ENCODE results near the gene ARGLU1.

ARGLU1 gene

DNA sequence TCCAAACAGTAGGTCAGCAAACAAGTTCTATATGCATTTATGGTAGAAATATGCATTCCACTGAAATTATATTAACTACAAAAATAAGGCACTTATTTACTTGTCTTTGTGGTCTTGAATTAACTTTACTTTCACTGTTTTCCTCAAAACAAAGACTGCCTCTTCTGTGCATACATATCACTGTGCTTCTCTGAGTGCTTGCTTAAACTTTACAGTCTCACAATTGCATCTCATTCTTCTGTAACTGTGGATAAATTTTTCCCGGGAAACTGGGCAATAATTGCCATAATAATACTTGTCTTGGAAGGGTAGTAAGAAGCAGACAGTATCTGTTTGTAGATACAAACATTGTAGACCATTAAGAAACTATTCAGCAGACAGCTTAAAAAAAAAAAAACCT, 70.9 kb downstream of the ARGLU1 start:
- H3K27me3 ChIP-seq (ENCODE audit: insufficient read depth, low read length): no peaks in the 10 kb centered on the region
- H3K4me1 ChIP-seq (ENCODE audit: control insufficient read depth, insufficient read depth, low read length, unreplicated experiment): no peaks in the 10 kb centered on the region
- H3K36me3 ChIP-seq (ENCODE audit: insufficient read depth, low read length): no peaks in the 10 kb centered on the region
- H3K4me3 ChIP-seq (ENCODE audit: low read depth, low read length): no peak overlapping the region
- no peaks in the 10 kb centered on the region for H3K79me2 ChIP-seq (ENCODE audit: control insufficient read depth, insufficient read depth, low read length, unreplicated experiment)
- no peak overlapping the region for H2AFZ ChIP-seq (ENCODE audit: low read length, unreplicated experiment)
- no peak overlapping the region for H3K27ac ChIP-seq (ENCODE audit: low read depth, low read length)

DNA sequence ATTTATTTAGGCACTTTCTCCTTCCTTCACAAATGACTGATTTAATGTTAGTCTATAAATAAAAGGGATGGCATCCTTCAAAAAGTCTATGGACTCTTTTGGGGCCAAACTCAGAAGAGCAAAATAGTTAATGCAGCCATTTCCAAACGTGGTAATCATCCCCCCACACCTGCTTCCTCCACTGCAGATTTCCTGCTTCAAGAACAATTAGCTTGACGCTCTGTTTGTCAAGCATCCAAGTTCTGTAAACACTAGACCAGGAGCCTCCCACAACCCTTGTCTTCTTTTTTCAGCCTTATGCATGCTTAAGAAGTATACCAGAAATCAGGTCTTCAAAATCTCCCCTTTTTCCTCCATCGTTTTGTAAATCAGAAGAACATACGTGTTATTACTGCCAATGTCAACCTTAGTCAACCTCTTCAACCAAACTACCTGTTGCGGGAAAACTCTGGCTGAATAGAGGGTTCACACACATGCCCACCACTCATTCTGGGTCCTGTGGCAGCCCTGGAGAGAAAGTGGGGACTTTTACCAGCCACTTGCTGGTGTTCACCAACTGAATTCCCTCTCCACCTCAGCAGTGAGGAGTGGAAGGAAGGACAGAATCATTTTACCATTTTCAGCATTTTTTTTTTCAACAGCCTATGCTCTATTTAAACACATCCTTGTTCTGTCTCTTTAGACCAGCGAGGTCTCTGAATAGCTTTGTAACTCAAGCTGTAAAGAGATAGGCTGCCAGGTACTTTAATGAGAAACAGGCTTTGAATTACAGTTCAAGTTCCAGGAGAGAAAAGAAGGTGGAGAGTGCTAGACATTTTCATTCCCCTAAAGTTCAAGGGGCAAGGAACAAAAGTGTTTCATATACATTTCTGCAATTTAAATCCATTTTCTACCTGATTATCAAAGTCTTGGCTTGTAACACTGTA, 71.6 kb downstream of the ARGLU1 start:
- Histone ChIP-seq H3K36me3 (ENCODE audit: insufficient read depth, low read length) (no peaks in the 10 kb centered on the region), H3K4me3 (ENCODE audit: low read depth, low read length) (no peak overlapping the region), H2AFZ (ENCODE audit: low read length, unreplicated experiment) (no peak overlapping the region), H3K79me2 (ENCODE audit: control insufficient read depth, insufficient read depth, low read length, unreplicated experiment) (no peaks in the 10 kb centered on the region), H3K27ac (ENCODE audit: low read depth, low read length) (no peak overlapping the region), H3K27me3 (ENCODE audit: insufficient read depth, low read length) (no peaks in the 10 kb centered on the region), H3K4me1 (ENCODE audit: control insufficient read depth, insufficient read depth, low read length, unreplicated experiment) (no peaks in the 10 kb centered on the region)

DNA sequence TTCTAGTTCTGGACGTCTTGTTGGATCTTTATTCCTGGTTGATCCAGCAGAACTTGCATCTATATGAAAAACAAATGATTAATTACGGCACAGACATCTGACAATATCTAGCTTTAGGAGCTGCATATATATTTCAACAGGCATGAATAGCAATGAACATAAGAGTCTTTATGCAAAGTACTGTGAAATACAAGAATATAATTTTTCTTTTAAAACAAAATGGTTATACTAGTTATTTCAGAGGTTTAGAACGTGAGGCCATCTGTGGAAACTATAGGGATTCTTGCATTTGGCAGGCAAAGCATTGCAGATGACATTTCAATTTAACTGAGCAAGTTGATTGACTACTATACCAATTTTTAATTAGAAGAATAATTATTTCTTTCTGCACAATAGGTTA, 73.0 kb downstream of the ARGLU1 start:
- H3K36me3 ChIP-seq (ENCODE audit: insufficient read depth, low read length): no peaks in the 10 kb centered on the region
- no peaks in the 10 kb centered on the region for H3K4me1 ChIP-seq (ENCODE audit: control insufficient read depth, insufficient read depth, low read length, unreplicated experiment)
- H3K4me3 ChIP-seq (ENCODE audit: low read depth, low read length): no peak overlapping the region
- no peak overlapping the region for H3K27ac ChIP-seq (ENCODE audit: low read depth, low read length)
- no peaks in the 10 kb centered on the region for H3K27me3 ChIP-seq (ENCODE audit: insufficient read depth, low read length)
- no peak overlapping the region for H2AFZ ChIP-seq (ENCODE audit: low read length, unreplicated experiment)
- H3K79me2 ChIP-seq (ENCODE audit: control insufficient read depth, insufficient read depth, low read length, unreplicated experiment): no peaks in the 10 kb centered on the region

DNA sequence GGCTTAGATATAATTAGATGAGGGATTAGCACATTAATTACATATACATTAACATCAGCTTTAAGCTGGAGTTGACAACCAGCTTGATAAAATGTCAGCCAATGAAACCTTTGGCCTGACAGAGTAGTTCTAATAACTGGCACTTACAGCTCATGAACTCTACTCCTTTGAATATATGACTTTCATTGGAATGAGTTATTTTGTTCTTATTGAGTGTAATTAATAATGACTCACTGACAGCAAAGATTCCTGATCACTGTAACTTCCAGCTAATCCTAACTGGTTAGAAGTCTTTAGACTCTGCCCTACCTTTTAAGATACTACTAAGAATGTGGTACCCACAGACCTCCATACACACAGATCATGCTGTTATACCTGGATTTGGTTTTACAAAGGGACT, 73.4 kb downstream of the ARGLU1 start:
- no peak overlapping the region for H2AFZ ChIP-seq (ENCODE audit: low read length, unreplicated experiment)
- no peaks in the 10 kb centered on the region for H3K4me1 ChIP-seq (ENCODE audit: control insufficient read depth, insufficient read depth, low read length, unreplicated experiment)
- no peaks in the 10 kb centered on the region for H3K27me3 ChIP-seq (ENCODE audit: insufficient read depth, low read length)
- H3K27ac ChIP-seq (ENCODE audit: low read depth, low read length): no peak overlapping the region
- H3K79me2 ChIP-seq (ENCODE audit: control insufficient read depth, insufficient read depth, low read length, unreplicated experiment): no peaks in the 10 kb centered on the region
- no peak overlapping the region for H3K4me3 ChIP-seq (ENCODE audit: low read depth, low read length)
- no peaks in the 10 kb centered on the region for H3K36me3 ChIP-seq (ENCODE audit: insufficient read depth, low read length)

DNA sequence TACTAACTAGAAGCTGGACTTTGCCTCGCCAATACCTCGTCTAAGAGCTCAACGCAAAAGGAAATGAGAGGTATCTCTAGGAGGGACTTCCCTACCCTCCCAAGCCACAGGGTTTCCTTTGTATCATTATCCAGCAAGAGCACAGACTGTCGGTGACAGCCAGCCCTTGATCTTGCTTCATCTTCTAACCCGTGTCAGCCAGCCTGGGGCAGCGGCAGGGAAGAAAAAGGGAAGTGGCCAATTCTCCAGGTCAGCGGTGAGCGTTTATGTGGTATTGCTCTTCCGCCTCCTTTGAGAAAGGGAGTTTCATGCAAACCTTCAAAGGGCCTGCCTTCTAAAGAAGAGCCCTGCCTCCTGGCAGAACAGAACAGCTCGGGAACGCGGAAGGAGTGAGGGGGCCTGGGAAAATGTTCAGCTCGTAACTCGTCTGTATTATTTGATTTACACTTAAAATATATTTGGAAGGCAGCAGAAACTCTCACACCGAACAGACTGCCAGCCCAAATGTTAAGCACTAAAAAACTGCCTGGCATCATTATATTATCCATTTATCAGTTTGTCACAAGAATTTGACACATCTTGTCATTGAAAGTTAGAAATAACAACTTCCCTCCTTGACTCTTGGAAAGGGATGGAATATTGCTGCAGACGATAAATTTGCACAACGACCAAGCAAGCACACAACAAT, 74.3 kb downstream of the ARGLU1 start:
- Histone ChIP-seq H3K79me2 (ENCODE audit: control insufficient read depth, insufficient read depth, low read length, unreplicated experiment) (no peaks in the 10 kb centered on the region), H2AFZ (ENCODE audit: low read length, unreplicated experiment) (no peak overlapping the region), H3K27ac (ENCODE audit: low read depth, low read length) (no peak overlapping the region), H3K27me3 (ENCODE audit: insufficient read depth, low read length) (no peaks in the 10 kb centered on the region), H3K4me1 (ENCODE audit: control insufficient read depth, insufficient read depth, low read length, unreplicated experiment) (no peaks in the 10 kb centered on the region), H3K4me3 (ENCODE audit: low read depth, low read length) (no peak overlapping the region), H3K36me3 (ENCODE audit: insufficient read depth, low read length) (no peaks in the 10 kb centered on the region)

DNA sequence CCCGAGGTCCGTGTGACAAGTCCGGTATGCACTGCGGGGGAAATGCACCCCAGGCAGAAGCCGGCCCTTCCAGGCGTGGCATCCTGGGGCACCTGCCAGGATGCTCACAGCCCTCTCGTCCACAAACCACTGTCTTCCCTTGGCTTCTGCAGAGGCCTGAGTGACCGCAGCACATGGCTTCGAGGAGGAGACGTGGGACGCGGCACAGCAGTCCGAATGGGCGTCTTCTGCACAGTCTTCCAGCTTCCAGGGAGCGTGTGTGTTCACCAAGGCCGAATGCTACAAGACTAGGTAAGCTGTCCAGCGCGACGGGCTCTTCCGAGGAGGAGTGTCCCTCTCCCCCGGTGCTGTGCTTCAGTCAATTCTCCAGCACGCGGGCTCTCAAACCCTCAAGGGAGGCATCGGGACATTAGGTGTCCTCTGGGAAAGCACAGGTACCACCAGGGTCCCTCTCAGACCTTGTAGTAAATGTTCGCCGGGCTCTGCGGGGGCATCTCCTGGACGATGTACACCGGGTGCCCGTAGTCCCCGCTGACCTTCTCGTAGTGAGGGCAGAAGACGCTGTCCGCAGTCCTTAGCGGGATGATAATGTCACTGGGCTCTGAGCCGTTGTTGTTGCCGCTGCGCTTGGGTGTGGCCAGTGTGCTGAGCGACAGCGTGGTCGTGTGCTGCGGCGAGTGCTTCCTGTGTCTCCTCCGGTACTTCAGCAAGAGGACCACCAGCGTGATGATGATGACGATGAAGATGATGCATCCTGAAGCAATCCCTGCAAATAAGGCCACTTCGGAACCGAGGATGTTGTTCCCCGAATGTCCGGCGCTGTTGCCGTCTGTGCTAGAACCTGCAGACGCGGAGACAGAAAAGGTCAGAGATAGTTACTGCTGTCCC, 75.1 kb downstream of the ARGLU1 start:
- no peaks in the 10 kb centered on the region for H3K4me1 ChIP-seq (ENCODE audit: control insufficient read depth, insufficient read depth, low read length, unreplicated experiment)
- no peaks in the 10 kb centered on the region for H3K36me3 ChIP-seq (ENCODE audit: insufficient read depth, low read length)
- no peaks in the 10 kb centered on the region; the same call in 1 of the 2 replicates for H3K27me3 ChIP-seq (ENCODE audit: insufficient read depth, low read length)
- no peak overlapping the region for H3K27ac ChIP-seq (ENCODE audit: low read depth, low read length)
- no peak overlapping the region for H2AFZ ChIP-seq (ENCODE audit: low read length, unreplicated experiment)
- H3K79me2 ChIP-seq (ENCODE audit: control insufficient read depth, insufficient read depth, low read length, unreplicated experiment): no peaks in the 10 kb centered on the region
- H3K4me3 ChIP-seq (ENCODE audit: low read depth, low read length): no peak overlapping the region

DNA sequence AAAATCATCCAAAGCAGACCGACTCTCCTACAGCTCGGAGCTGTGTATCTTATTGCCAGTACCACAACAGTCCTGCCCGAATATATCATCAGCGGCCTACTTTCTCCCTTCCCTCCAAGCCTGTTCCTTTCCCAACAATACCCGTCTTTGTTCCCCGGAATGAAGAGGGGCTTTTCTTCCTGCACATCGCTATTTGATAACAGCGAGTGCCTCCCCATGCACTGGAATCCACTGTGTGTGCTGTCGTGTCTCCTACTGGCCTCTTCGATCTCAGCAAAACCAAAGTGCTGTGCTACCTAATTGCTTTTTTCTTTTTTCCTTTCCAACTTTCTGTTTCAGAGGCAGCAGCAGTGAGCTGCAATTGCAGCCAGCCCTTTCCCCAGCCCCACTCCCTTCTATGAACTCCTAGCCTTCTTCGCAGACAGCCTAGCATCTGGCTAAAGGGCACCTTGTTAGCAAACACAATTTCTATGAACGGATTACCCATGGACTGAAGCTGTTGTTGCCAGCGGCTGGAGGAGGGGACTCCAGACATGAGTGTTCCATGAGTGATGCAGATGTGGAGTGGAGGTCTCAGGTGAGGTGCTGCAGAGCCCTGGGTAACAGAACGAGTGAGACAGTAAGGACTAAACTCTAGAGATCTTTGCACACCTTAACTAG, 75.9 kb downstream of the ARGLU1 start:
- Histone ChIP-seq H3K79me2 (ENCODE audit: control insufficient read depth, insufficient read depth, low read length, unreplicated experiment) (no peaks in the 10 kb centered on the region), H2AFZ (ENCODE audit: low read length, unreplicated experiment) (no peak overlapping the region), H3K4me1 (ENCODE audit: control insufficient read depth, insufficient read depth, low read length, unreplicated experiment) (no peaks in the 10 kb centered on the region), H3K27me3 (ENCODE audit: insufficient read depth, low read length) (peaks cover 4% of the 10 kb centered on the region; the same call in 1 of the 2 replicates), H3K36me3 (ENCODE audit: insufficient read depth, low read length) (no peaks in the 10 kb centered on the region), H3K27ac (ENCODE audit: low read depth, low read length) (no peak overlapping the region), H3K4me3 (ENCODE audit: low read depth, low read length) (no peak overlapping the region)

Measured in ACC112 (cell line).